Neural progenitor cell (in vitro differentiated cells): ENCODE data around the gene PHLPP1. TPM values are rescaled to one million over a fixed set of nuclear protein-coding genes. Genes with fewer than 3 reads are reported as not detected.
A peak's percentile ranks its signal among the peaks of the same experiment; 100 is the strongest.

Experiments
- DNase-seq: peaks from one replicate; pipeline ENCODE4 v3.0.0-alpha.2; 2016; ENCODE audit warnings: low spot score
- H2AFZ ChIP-seq: fragments of 200-600 bp; sonication (generic); replicated peaks from 2 replicates; pipeline ENCODE4 v1.6.1; 2016; ENCODE audit warnings: antibody characterized with exemption
- H3F3A ChIP-seq: fragments of 200-600 bp; sonication (generic); 2 replicates; pipeline ENCODE4 v1.6.1; 2016; ENCODE audit warnings: antibody characterized with exemption, low read depth
- H3K27ac ChIP-seq: fragments of 200-600 bp; sonication (generic); 2 replicates; pipeline ENCODE4 v1.5.1; 2016; ENCODE audit warnings: mild to moderate bottlenecking
- H3K27me3 ChIP-seq: fragments of 200-600 bp; sonication (generic); 2 replicates; pipeline ENCODE4 v1.6.1; 2016; ENCODE audit warnings: mild to moderate bottlenecking, moderate library complexity
- H3K36me3 ChIP-seq: fragments of 200-600 bp; sonication (generic); 2 replicates; pipeline ENCODE4 v1.5.1; 2016
- H3K4me1 ChIP-seq: fragments of 200-600 bp; sonication (generic); 2 replicates; pipeline ENCODE4 v1.6.1; 2016; ENCODE audit warnings: mixed run types
- H3K4me2 ChIP-seq: fragments of 200-600 bp; sonication (generic); 2 replicates; pipeline ENCODE4 v1.6.1; 2016
- H3K4me3 ChIP-seq: fragments of 200-600 bp; sonication (generic); 2 replicates; pipeline ENCODE4 v1.5.1; 2016
- H3K79me2 ChIP-seq: fragments of 200-600 bp; sonication (generic); 2 replicates; pipeline ENCODE4 v1.6.1; 2016; ENCODE audit warnings: low read depth
- H3K9ac ChIP-seq: fragments of 200-600 bp; sonication (generic); 2 replicates; pipeline ENCODE4 v1.6.1; 2016
- H3K9me3 ChIP-seq: fragments of 200-600 bp; sonication (generic); 2 replicates; pipeline ENCODE4 v1.5.1; 2016; ENCODE audit warnings: low read depth
- H4K20me1 ChIP-seq: fragments of 200-600 bp; sonication (generic); 2 replicates; pipeline ENCODE4 v1.6.1; 2016; ENCODE audit warnings: low read depth
- H3K27ac Mint-ChIP-seq: 3 replicates; pipeline ENCODE4 v1.8.0; 2021; ENCODE audit warnings: mixed read lengths
- H3K27me3 Mint-ChIP-seq: 2 replicates; pipeline ENCODE4 v1.8.0; 2022; ENCODE audit warnings: low read depth, mild to moderate bottlenecking, inconsistent platforms, moderate library complexity, mixed read lengths; ENCODE audit not compliant: insufficient read depth
- H3K36me3 Mint-ChIP-seq: 3 replicates; pipeline ENCODE4 v1.8.0; 2021; ENCODE audit warnings: mixed read lengths
- H3K4me1 Mint-ChIP-seq: 3 replicates; pipeline ENCODE4 v1.8.0; 2021; ENCODE audit warnings: mixed read lengths
- H3K4me3 Mint-ChIP-seq: 3 replicates; pipeline ENCODE4 v1.8.0; 2021; ENCODE audit warnings: mild to moderate bottlenecking, moderate library complexity, mixed read lengths
- H3K9me3 Mint-ChIP-seq: 3 replicates; pipeline ENCODE4 v1.8.0; 2020; ENCODE audit warnings: mixed read lengths
- CTCF ChIP-seq: fragments of 200-600 bp; sonication (generic); IDR thresholded peaks from 2 replicates; pipeline ENCODE4 v1.5.1; 2017; ENCODE audit warnings: antibody characterized with exemption, mild to moderate bottlenecking
- EZH2 ChIP-seq: fragments of 200-600 bp; sonication (generic); IDR thresholded peaks from 2 replicates; pipeline ENCODE4 v1.6.1; 2017; ENCODE audit warnings: antibody characterized with exemption, mild to moderate bottlenecking, moderate library complexity
- EZH2phosphoT487 ChIP-seq: fragments of 200-600 bp; sonication (generic); IDR thresholded peaks from 2 replicates; pipeline ENCODE4 v1.6.1; 2017; ENCODE audit warnings: antibody characterized with exemption
- total RNA-seq: library from RNA; depleted of rRNA; stranded (reverse); fragments of >200 nt; gene quantifications from 2 replicates; pipeline ENCODE4 v1.2.3, GENCODE V29; 2015; ENCODE audit warnings: low replicate concordance

The PHLPP1 gene
- total RNA-seq, 1 donor from 2014 or later, result 20.8 TPM

- Histone ChIP-seq H2AFZ (no peak overlapping the region), H3K9ac (peak overlapping the region; percentile 43), H3K79me2 (peaks cover 63% of the 10 kb centered on the region), H3K4me1 (peaks cover 40% of the 10 kb centered on the region), H3K27ac (no peak overlapping the region), H4K20me1 (peaks cover 56% of the 10 kb centered on the region), H3K9me3 (no peaks in the 10 kb centered on the region), H3K4me2 (peak overlapping the region; percentile 95), H3K36me3 (no peaks in the 10 kb centered on the region), H3F3A (peaks cover 5% of the 10 kb centered on the region), H3K4me3 (peak overlapping the region; percentile 68), H3K27me3 (no peaks in the 10 kb centered on the region)
- TF ChIP-seq CTCF, result no peak
- no peak for TF ChIP-seq EZH2
- TF ChIP-seq EZH2phosphoT487, result no peak
- no peaks in the 10 kb centered on the region for H3K9me3 Mint-ChIP-seq
- no peaks in the 10 kb centered on the region for H3K36me3 Mint-ChIP-seq
- H3K27ac Mint-ChIP-seq, result peak overlapping the region; percentile 70
- peaks cover 40% of the 10 kb centered on the region for H3K4me1 Mint-ChIP-seq
- no peak for DNase-seq
- peak overlapping the region; percentile 96 for H3K4me3 Mint-ChIP-seq
- H3K27me3 Mint-ChIP-seq, result no peaks in the 10 kb centered on the region
Measured at GRCh38 chr18:62717169-62717924, 2.0 kb downstream of the PHLPP1 start.

GRCh38 chr18:62717925-62718800 is 2.8 kb downstream of the PHLPP1 start:
- H3K36me3 Mint-ChIP-seq, result no peaks in the 10 kb centered on the region
- H3K4me2 ChIP-seq, result peak overlapping the region; percentile 95
- DNase-seq, result no peak
- H3K4me3 Mint-ChIP-seq, result peak overlapping the region; percentile 96
- peaks cover 48% of the 10 kb centered on the region for H3K4me1 ChIP-seq
- peaks cover 5% of the 10 kb centered on the region for H3F3A ChIP-seq
- H3K27me3 Mint-ChIP-seq, result no peaks in the 10 kb centered on the region
- H3K9me3 ChIP-seq, result no peaks in the 10 kb centered on the region
- no peaks in the 10 kb centered on the region for H3K9me3 Mint-ChIP-seq
- H4K20me1 ChIP-seq, result peaks cover 64% of the 10 kb centered on the region
- no peaks in the 10 kb centered on the region for H3K27me3 ChIP-seq
- no peak overlapping the region for H3K27ac ChIP-seq
- H3K79me2 ChIP-seq, result peaks cover 72% of the 10 kb centered on the region
- H2AFZ ChIP-seq, result no peak overlapping the region
- H3K4me1 Mint-ChIP-seq, result peaks cover 46% of the 10 kb centered on the region
- no peak for TF ChIP-seq CTCF
- no peak for TF ChIP-seq EZH2
- TF ChIP-seq EZH2phosphoT487, result no peak
- no peaks in the 10 kb centered on the region for H3K36me3 ChIP-seq
- no peak overlapping the region for H3K27ac Mint-ChIP-seq
- peak overlapping the region; percentile 43 for H3K9ac ChIP-seq
- H3K4me3 ChIP-seq, result peak overlapping the region; percentile 68

GRCh38 chr18:62720048-62720447 is 4.7 kb downstream of the PHLPP1 start:
- no peak overlapping the region for H2AFZ ChIP-seq
- no peak overlapping the region for H3K27ac ChIP-seq
- Mint-ChIP-seq H3K27ac (no peak overlapping the region), H3K36me3 (peaks cover 3% of the 10 kb centered on the region), H3K4me1 (peaks cover 49% of the 10 kb centered on the region), H3K4me3 (peak overlapping the region; percentile 96), H3K27me3 (no peaks in the 10 kb centered on the region), H3K9me3 (peaks cover 2% of the 10 kb centered on the region)
- peaks cover 90% of the 10 kb centered on the region for H3K79me2 ChIP-seq
- H4K20me1 ChIP-seq, result peaks cover 80% of the 10 kb centered on the region
- peak overlapping the region; percentile 68 for H3K4me3 ChIP-seq
- H3K36me3 ChIP-seq, result no peaks in the 10 kb centered on the region
- H3K9me3 ChIP-seq, result no peaks in the 10 kb centered on the region
- no peaks in the 10 kb centered on the region for H3K27me3 ChIP-seq
- peaks cover 5% of the 10 kb centered on the region for H3F3A ChIP-seq
- no peak for DNase-seq
- TF ChIP-seq EZH2 (no peak), EZH2phosphoT487 (no peak), CTCF (no peak)
- H3K9ac ChIP-seq, result no peak overlapping the region
- H3K4me1 ChIP-seq, result peaks cover 61% of the 10 kb centered on the region
- peak overlapping the region; percentile 95 for H3K4me2 ChIP-seq
